GM18508 (cell line): ENCODE results near the gene FRMPD1.

Experiments used
- ATAC-seq: cut with Tn5 transposase; IDR thresholded peaks from one replicate; pipeline ENCODE4 v1.9.1; 2021; ENCODE audit warnings: moderate number of reproducible peaks; ENCODE audit not compliant: insufficient read depth, unreplicated experiment

FRMPD1 gene

DNA sequence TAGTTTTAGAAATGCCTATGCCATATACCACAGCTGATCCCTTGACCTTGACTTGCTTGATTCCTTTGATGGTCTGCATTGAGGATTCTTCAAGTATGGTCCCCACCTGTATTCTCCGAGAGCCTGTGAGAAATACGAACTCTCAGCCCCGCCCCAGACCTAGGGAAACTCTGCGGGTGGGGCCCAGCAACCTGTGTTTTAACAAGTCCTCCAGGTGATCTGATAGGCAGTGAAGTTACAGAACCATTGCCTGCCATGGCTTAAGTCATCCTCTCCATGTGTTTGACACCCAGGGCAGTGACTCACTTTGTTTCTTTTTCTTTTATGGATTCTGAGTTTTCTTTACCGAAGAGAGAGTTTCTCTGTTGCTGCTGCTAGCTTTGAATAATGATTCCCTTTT lies 18.5 kb downstream of the FRMPD1 start:
- ATAC-seq = no peak

DNA sequence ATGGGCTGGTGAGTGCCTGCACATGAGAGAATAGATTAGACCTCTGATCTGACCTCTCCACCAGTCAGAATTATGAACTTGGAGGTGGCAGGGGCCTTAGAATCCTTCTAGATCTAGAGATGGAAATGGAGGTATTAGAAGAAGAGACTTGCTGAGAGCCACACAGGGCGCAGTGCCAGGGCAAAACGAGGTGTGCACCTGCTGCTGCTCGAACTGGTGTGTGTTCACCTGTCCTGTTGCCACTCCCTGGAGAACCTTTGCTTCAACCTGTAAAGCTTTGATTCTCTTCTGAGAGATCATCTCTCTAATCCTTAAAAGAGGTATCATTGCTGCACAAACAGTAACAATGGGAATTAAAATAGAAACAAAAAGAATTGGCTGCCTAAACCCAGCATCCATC lies 24.9 kb downstream of the FRMPD1 start:
- no peak for ATAC-seq

DNA sequence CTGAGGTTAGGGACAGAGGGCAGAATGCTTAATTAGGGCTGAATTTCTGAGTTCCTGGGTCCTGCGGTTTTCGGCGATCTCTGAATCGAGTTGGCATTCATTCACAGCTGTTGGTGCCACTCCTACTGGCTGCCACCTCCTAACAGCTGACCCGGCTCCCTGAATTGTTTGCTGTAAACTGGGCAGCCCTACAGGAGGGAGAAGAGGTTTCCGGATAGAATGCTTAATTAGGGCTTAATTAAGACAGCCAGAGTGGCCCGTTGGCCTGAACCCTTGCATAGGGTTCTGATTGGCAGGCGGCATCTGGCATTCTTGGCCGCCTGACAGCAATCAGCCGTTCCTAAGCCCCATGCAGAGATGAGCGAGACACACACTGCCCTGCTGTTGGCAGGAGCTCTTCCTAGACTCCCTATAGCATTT lies 25.7 kb downstream of the FRMPD1 start:
- ATAC-seq = no peak

DNA sequence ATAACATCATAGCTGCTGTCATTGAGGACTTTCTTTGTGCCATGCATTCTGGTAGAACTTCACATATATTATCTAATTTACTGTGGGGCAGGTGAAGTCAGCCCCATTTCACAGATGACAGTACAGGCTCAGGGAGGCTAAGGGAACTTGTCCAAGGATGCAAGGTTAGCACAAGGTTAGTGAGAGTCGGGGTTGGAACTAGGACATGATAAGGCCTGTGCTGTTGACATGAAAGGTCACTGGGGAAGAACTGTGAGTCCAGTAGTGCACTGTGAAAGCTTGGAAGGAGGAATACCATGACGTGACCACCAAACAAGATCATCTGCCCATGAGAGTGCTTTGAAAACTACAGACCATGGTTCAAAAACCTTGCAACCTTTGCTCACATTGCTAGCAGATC lies 26.7 kb downstream of the FRMPD1 start:
- no peak for ATAC-seq

DNA sequence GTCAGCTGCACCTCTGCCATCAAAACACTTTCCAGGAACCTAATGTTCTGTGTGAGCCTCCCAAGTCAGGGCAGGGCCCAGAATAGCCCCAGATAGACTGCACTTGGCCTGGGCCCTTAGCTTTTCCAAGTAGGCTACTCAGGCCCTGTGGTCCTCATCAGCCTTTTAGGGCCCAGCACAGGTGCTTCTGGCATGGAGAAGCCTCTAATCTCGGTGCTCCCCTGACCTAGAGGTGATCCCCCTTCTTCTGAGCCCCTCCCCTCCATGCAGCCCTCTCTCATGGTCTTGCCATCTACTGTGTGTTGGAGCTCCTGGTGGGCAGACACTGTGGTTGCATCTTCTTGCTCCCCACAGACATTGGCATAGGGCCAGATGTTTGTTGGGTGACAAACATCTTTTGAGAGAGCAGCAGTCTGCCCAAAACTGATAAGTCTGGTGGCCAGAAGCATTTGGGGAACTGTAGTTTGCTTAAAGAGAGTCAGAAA lies 28.1 kb downstream of the FRMPD1 start:
- no peak for ATAC-seq

DNA sequence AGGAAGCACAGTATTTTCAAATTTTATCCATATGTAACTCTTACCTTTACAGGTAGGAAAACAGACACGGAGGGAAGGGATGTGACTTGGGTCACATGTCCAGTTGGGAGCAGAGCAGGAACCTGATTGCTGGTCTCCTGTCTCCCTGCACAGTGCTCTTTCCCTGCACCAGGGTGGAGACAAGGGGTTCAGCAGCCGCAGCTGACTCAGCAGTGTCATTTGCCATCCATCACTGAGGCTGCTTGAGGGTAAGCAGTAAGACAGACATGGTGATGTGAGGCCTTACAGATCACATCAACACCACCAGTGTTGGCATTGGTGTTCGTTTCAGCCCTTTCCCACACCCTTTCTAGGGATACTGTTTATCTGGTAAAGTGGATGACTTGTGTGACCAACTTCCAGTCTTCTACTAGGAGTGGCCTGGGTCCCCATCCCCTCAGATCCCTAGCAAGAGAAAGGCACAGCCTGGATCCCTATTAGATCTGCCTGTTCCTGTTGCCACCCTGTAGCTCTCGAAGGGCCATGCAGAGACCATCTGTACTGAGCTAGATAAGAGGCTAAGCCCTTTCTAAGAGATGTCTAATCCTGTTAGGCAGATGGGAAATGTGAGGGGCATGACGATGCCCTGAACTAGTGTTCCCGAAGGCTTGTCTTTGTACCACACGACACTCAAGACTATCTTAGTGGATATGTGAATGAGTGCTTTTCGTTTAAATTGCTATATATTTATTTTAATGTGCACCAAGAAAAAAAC lies 29.1 kb downstream of the FRMPD1 start:
- ATAC-seq = no peak

GRCh38 chr9:37682951-37683350 lies 32.2 kb downstream of the FRMPD1 start:
- no peak for ATAC-seq

- no peak for ATAC-seq
Measured at GRCh38 chr9:37683531-37684371, 33.0 kb downstream of the FRMPD1 start.

DNA sequence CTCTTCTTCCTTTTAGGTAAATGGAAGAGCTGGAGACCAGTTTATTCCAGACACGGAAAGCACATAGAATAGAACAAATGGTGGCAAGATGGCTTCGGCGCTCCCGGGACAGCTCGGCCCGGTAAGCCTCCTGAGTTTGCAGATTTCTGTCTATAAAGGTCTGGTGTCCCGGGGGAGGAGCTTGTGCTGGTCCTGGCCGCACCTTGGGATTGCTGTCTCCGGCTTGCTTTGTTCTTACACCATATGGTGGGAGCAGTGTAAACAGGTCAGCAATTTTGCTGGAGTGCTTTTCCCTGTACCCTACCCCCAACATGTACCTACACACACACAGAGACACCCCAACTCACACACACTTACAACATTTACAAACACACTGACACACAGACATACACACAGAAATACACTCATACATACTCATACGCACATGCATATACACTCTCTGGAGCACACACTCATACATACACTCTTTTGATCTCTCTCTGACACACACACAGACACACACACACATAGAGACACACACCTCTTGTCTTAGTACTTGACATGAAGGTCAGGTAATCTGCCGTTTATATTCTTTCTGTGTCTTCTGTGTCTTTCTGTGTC lies 42.0 kb downstream of the FRMPD1 start:
- no peak for ATAC-seq

- no peak for ATAC-seq
Measured at GRCh38 chr9:37693260-37693659, 42.5 kb downstream of the FRMPD1 start.

GRCh38 chr9:37694355-37694754 lies 43.6 kb downstream of the FRMPD1 start:
- ATAC-seq = no peak

DNA sequence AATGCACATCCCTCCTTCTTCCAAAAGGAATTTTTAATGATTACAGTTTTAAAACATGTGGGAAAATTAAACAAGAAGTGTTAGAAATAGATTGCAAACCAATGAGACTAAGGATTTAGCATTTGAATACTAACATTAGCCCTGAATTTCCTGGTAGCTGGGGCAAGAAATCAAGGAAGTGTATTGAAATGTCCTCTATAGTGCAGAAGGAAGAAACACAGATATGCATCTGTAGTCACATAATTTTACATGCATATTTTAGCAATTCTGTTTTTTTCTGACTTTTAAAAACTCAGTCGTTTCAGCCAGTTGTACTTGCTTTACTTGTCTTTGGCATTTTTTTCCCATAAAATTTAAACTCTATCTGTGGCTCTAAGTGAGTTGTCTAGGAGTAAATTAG lies 45.8 kb downstream of the FRMPD1 start:
- no peak for ATAC-seq

DNA sequence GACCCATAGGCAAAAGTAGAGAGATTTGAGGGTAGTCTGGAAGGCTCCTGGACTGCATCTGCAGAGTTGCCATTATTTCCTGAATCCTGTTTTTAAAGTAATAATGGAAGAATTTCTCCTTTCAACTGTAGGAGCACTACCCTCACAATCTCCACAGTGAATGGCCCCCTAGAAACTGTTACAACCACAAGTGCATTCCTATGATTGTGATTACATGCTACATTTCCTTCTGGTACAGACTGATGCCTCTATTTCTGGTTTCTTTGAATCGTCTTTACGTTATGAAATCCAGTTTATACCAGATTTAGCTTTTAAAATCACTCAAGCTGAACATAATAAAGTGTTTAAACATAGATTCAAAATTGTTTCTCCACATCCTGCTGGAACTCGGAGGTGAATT lies 49.4 kb downstream of the FRMPD1 start:
- no peak for ATAC-seq

GRCh38 chr9:37700900-37701299 lies 50.1 kb downstream of the FRMPD1 start:
- ATAC-seq = no peak

DNA sequence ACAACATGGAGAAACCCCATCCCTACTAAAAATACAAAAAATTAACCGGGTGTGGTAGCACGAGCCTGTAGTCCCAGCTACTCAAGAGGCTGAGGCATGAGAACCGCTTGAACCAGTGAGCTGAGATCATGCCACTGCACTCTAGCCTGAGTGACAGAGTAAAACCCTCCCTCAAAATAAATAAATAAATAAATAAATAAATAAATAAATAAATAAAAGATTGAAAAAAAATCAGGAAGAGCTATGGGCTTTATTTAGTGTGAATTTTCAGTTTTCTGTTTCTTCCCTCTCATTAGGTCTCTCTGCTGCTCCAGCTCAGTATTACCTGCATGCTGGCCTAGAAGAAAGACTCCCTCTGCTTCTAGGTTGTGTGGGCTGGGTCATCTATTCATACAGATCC lies 55.0 kb downstream of the FRMPD1 start:
- no peak for ATAC-seq

DNA sequence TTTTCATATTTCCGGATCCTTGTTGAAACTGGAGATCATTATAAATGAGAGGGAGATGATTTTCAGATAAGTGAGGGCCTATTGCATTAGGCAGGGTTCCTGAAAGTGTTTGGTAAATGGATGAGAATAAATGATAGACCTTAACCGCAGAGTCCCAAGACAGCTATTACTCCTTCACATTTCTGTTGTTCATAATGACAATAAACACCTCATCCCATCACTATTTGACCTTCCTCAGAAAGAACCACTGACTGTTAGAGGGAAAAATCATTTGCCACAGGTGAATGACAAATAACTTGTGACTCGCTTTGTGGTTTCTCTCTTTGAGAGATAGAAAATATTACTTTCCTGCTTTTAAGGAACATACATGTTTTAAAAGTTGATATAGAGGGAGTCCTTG lies 55.5 kb downstream of the FRMPD1 start:
- no peak for ATAC-seq

- ATAC-seq = no peak
Measured at GRCh38 chr9:37707748-37708147, 57.0 kb downstream of the FRMPD1 start.

DNA sequence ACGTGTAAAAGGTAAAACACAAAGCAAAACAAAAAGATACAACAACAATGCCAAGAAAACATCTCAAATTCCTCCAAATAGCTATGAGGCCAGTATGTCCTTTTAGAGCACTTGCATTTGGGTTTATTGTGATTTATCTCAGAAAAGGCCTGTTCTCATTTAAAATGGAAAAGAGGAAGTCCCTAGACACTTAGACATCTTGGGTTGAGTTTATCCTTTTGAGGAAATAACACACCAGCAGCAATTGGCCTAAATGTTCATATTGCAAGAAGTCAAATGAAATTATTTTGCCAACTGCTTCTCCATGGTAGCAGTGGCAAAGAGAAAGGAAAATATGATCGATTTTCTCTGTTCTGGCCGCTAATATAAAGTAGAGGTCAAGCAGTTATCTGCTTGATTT lies 59.3 kb downstream of the FRMPD1 start:
- no peak for ATAC-seq

GRCh38 chr9:37715260-37715659 lies 64.5 kb downstream of the FRMPD1 start:
- no peak for ATAC-seq

DNA sequence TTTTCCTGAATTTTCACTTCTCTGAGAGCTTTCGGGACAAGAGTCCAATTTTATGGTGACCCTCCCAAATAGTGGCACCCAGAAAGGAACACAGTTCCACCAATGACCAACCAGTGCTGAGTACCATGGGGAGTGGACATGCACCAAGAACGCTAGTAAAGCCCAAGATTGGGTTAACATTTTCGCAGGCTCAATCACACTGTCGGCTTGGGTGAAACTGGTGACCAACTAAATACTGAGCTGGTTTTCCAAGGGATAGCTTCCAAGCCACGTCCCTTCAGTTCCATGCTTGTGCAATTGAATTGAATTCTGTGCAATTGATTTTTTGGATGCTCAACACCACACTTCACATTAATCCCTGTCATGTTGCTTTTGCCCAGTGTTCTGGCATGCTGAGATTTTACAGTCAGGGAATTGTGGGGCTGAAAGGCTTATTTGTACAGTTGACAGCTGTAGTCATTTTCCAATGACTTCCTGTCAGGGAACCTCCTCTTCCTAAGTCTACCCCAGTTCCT lies 65.3 kb downstream of the FRMPD1 start:
- no peak for ATAC-seq

GRCh38 chr9:37719526-37719925 lies 68.8 kb downstream of the FRMPD1 start:
- ATAC-seq = no peak
